A549 (cell line): ENCODE measurements around the gene VSIR. TPM values are rescaled to one million over a fixed set of nuclear protein-coding genes. Genes with fewer than 3 reads are reported as not detected.

Experiments
- ATAC-seq, 2 experiments: fragments of 200-7000 bp in 1 of 2; fragments of >200 bp in 1 of 2; cut with Nextera tagmentation in 1 of 2; cut with Tn5 transposase in 1 of 2; 3 replicates each; pipeline versions ENCODE4 v1.8.0 to v1.9.1; 2018 to 2020; ENCODE audit warnings: mild to moderate bottlenecking in 1 of 2, moderate library complexity in 1 of 2
- CTCF ChIA-PET: fragments of 300-600 bp; sonication (Branson Sonifier 250); formaldehyde crosslinking; extraction: SDS; loops from one replicate; lab custom pipeline; 2021; ENCODE audit warnings: antibody characterized with exemption, inconsistent platforms; lab: Yijun Ruan, JAX
- POLR2A ChIA-PET: fragments of 350-600 bp; formaldehyde crosslinking; extraction: SDS; loops from one replicate; lab custom pipeline; 2021; ENCODE audit warnings: antibody characterized with exemption, inconsistent platforms; lab: Yijun Ruan, JAX
- DNase-seq, 2 experiments: peaks; one replicate each; pipeline versions ENCODE4 v3.0.0 to v3.0.0-alpha.2; 2011 to 2016; ENCODE audit warnings: low read depth in 1 of 2, low spot score in 1 of 2
- FAIRE-seq: peaks from 2 replicates; lab custom pipeline; 2011; peaks lifted over from hg19 to GRCh38; lab: Jason Lieb, UNC
- H3K27ac ChIP-seq, 2 experiments: fragments of >200 bp; sonication (Bioruptor Twin); formaldehyde crosslinking; 3 replicates each; pipeline ENCODE4 v1.5.1; 2016 to 2017
- H3K4me1 ChIP-seq: fragments of >200 bp; sonication (Bioruptor Twin); formaldehyde crosslinking; 3 replicates; pipeline ENCODE4 v1.6.1; 2016
- H3K4me2 ChIP-seq: fragments of >200 bp; sonication (Bioruptor Twin); formaldehyde crosslinking; 3 replicates; pipeline ENCODE4 v1.6.1; 2016
- H3K4me3 ChIP-seq: fragments of >200 bp; sonication (Bioruptor Twin); formaldehyde crosslinking; 3 replicates; pipeline ENCODE4 v1.5.1; 2016
- H3K9me3 ChIP-seq: fragments of >200 bp; sonication (Bioruptor Twin); formaldehyde crosslinking; 3 replicates; pipeline ENCODE4 v1.6.1; 2016
- BHLHE40 ChIP-seq: IDR thresholded peaks from 2 replicates; pipeline ENCODE4 v1.6.1; 2012; ENCODE audit warnings: low read depth, low read length, inconsistent platforms
- CEBPB ChIP-seq, 2 experiments: fragments of >200 bp in 1 of 2; sonication (Bioruptor Twin) in 1 of 2; formaldehyde crosslinking in 1 of 2; IDR thresholded peaks; 2 replicates each; pipeline ENCODE4 v1.6.1; 2012 to 2016
- EHF ChIP-seq: fragments of 250-450 bp; sonication (Bioruptor Pico); IDR thresholded peaks from 2 replicates; pipeline ENCODE4 v1.5.0; 2020; ENCODE audit warnings: mild to moderate bottlenecking
- EHMT2 ChIP-seq: fragments of 200-600 bp; sonication (generic); IDR thresholded peaks from 2 replicates; pipeline ENCODE4 v1.6.1; 2016; ENCODE audit warnings: antibody characterized with exemption, low read depth, mild to moderate bottlenecking, moderate library complexity
- EP300 ChIP-seq, 2 experiments: fragments of >200 bp; sonication (Bioruptor Twin); formaldehyde crosslinking; IDR thresholded peaks; 2 replicates in 1 of 2; 3 replicates in 1 of 2; pipeline ENCODE4 v1.6.1; 2016 to 2017
- HDAC2 ChIP-seq: fragments of 200-600 bp; sonication (generic); IDR thresholded peaks from 2 replicates; pipeline ENCODE4 v1.6.1; 2016
- HEYL ChIP-seq: fragments of 250-450 bp; sonication (Bioruptor Pico); IDR thresholded peaks from 2 replicates; pipeline ENCODE4 v1.8.0; 2021; ENCODE audit warnings: mild to moderate bottlenecking, moderate library complexity
- HOXA7 ChIP-seq: fragments of 250-450 bp; sonication (Bioruptor Pico); IDR thresholded peaks from 2 replicates; pipeline ENCODE4 v1.5.0; 2020; ENCODE audit warnings: mild to moderate bottlenecking, moderate library complexity
- HOXB5 ChIP-seq: fragments of 250-450 bp; sonication (Bioruptor Pico); IDR thresholded peaks from 2 replicates; pipeline ENCODE4 v1.5.0; 2020; ENCODE audit warnings: mild to moderate bottlenecking, moderate library complexity
- KDM1A ChIP-seq: fragments of 200-600 bp; sonication (generic); IDR thresholded peaks from 2 replicates; pipeline ENCODE4 v1.6.1; 2016; ENCODE audit warnings: low read depth, mild to moderate bottlenecking
- MAZ ChIP-seq: fragments of 150-350 bp; IDR thresholded peaks from 2 replicates; pipeline ENCODE4 v1.6.1; 2014; ENCODE audit warnings: antibody characterized with exemption, low read depth, low read length, borderline replicate concordance
- NFE2L2 ChIP-seq: fragments of 150-350 bp; conservative IDR thresholded peaks from 2 replicates; pipeline ENCODE4 v1.6.1; 2014; ENCODE audit warnings: low read length
- RAD21 ChIP-seq, 2 experiments: fragments of >200 bp in 1 of 2; sonication (Bioruptor Twin) in 1 of 2; formaldehyde crosslinking in 1 of 2; IDR thresholded peaks in 1 of 2; conservative IDR thresholded peaks in 1 of 2; 2 replicates in 1 of 2; 3 replicates in 1 of 2; pipeline ENCODE4 v1.6.1; 2012 to 2018; ENCODE audit warnings: inconsistent platforms in 1 of 2
- RARB ChIP-seq: fragments of 250-450 bp; sonication (Bioruptor Pico); IDR thresholded peaks from 2 replicates; pipeline ENCODE4 v1.8.0; 2021; ENCODE audit warnings: mild to moderate bottlenecking, moderate library complexity
- RFX5 ChIP-seq: fragments of 450-650 bp; IDR thresholded peaks from 2 replicates; pipeline ENCODE4 v1.7.1; 2014; ENCODE audit warnings: antibody characterized with exemption, mild to moderate bottlenecking, moderate library complexity
- RNF2 ChIP-seq: fragments of 200-600 bp; sonication (generic); IDR thresholded peaks from 2 replicates; pipeline ENCODE4 v1.6.1; 2016; ENCODE audit warnings: low read depth, mild to moderate bottlenecking, antibody characterized with exemption, moderate library complexity, borderline replicate concordance
- SMC3 ChIP-seq: fragments of >200 bp; sonication (Bioruptor Twin); formaldehyde crosslinking; IDR thresholded peaks from 3 replicates; pipeline ENCODE4 v1.6.1; 2018; ENCODE audit warnings: inconsistent platforms
- TFCP2L1 ChIP-seq: fragments of 250-450 bp; sonication (Bioruptor Pico); IDR thresholded peaks from 2 replicates; pipeline ENCODE4 v1.5.0; 2021; ENCODE audit warnings: mild to moderate bottlenecking
- ZFP36 ChIP-seq: fragments of 450-650 bp; IDR thresholded peaks from 2 replicates; pipeline ENCODE4 v1.6.1; 2014; ENCODE audit warnings: borderline replicate concordance; ENCODE audit not compliant: partially characterized antibody
- WGBS: methylation state at CpG from one replicate; pipeline ENCODE4 v1.1.6; 2017; ENCODE audit errors: missing lambda C conversion rate; 5-methylcytosine and 5-hydroxymethylcytosine counted together
- polyA plus RNA-seq, 4 experiments: library from polyadenylated mRNA; depleted of rRNA in 3 of 4; stranded (reverse); fragments of >200 nt; fragmentation: RNase III in 1 of 4; extraction: RNeasy Plus Mini Kit Qiagen cat#74134 plus additional on column Dnase treatment in 1 of 4; gene quantifications; 2 replicates in 3 of 4; 3 replicates in 1 of 4; pipeline ENCODE4 v1.2.3, GENCODE V29; 2011 to 2017
- TF ChIP-seq, protein P1 (sequence below): fragments of 450-650 bp; IDR thresholded peaks from 2 replicates; pipeline ENCODE4 v1.6.1; 2014; ENCODE audit warnings: antibody characterized with exemption
- TF ChIP-seq, protein P2 (sequence below): IDR thresholded peaks from 2 replicates; pipeline ENCODE4 v1.6.1; 2012
- TF ChIP-seq, protein P3 (sequence below): fragments of >200 bp; sonication (Bioruptor Twin); formaldehyde crosslinking; IDR thresholded peaks from 3 replicates; pipeline ENCODE4 v1.5.1; 2016
- TF ChIP-seq, protein P4 (sequence below): fragments of 150-350 bp; IDR thresholded peaks from 2 replicates; pipeline ENCODE4 v1.6.1; 2014; ENCODE audit warnings: low read depth, mild to moderate bottlenecking, low read length

Gene VSIR
- polyA plus RNA-seq, 2 of the 4 experiments (the other 2 are of a cell fraction) = 15.5 to 18.5 TPM

DNA sequence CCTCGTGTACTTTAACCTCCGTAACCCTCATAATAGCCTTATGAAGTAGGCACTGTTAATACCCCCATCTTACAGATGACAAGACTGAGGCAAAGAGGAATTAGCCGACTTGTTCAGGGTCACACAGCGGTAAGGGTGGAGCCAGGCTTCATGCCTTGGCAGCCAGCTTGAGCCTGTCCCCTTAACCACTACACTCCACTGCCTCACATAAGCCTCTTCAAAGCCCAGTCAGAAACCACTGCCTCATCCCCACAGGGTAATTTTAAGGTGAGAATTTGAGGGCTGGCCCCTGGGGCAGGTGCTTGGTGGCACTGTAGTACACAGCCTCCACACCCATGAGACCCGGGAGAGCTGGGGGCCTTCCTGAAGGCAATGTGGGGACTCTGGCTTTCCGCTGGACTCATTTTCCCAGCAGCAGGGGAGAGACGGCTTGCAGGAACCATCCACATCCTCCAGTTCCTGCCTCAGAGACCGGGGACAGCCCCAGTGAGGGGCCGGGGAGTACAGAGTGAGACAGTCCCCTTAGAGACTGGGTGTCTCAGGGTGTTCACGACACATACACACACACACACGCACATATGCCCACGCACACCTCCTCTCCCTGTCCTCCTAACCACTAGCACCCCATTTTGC lies 46.1 kb downstream of the VSIR start:
- peak overlapping the region; percentile 38 to 79; a peak in 4 of 6 replicates for H3K27ac ChIP-seq
- CTCF ChIA-PET = interaction anchor here (0.6 to 6.1 kb wide), 8 partner anchors 10 to 400 kb away, joined by 3 to 31 read pairs (median 5); partner anchors contain the start of gene VSIR
- 90% methylated on average over 9 of the region's 12 CpGs for WGBS
- DNase-seq (no peak), FAIRE-seq (no peak), ATAC-seq (no peak)
- H3K4me2 ChIP-seq = peak overlapping the region; percentile 71; the same call in 2 of the 3 replicates
- no peak overlapping the region for H3K4me3 ChIP-seq
- peaks cover 33% of the 10 kb centered on the region for H3K4me1 ChIP-seq
- TF ChIP-seq HOXB5 (no peak), HOXA7 (CRISPR knock-in tag) (no peak), ZFP36 (no peak), NFE2L2 (no peak), EP300 (IDR thresholded peaks at IDR 0.05) (no peak), HEYL (CRISPR knock-in tag) (no peak), EHMT2 (no peak), CEBPB (IDR thresholded peaks at IDR 0.05) (no peak)
- TF ChIP-seq, all 56 proteins: peak for 0
- H3K9me3 ChIP-seq = no peaks in the 10 kb centered on the region
- POLR2A ChIA-PET = interaction anchor here (1.3 to 3.0 kb wide), 2 partner anchors 40 to 47 kb away, joined by 10 read pairs; partner anchors contain the start of gene VSIR

DNA sequence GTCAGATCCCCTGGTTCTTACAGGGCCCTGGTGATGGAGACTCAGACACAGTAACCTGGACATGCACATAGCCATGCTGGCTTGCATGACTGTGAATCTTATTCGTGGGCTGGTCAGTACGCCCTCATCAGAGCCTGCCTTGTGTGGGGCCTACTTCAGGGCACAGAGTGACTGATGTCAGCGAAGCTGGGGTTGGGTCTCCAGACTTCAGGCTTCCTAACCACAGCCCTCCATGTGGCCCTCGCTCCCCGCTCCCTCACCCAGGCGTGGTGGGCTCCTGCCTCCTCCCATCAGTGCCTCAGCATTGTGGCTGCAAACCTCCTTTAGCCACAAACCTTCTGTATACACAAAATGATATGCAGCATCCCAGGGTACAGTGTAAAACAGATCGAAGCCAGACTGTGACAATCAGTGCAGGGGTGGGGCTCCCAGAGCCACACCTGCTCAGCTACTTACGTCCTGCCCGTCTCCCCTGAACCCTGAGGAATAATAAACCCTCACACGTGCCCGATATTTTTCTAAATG lies 46.7 kb downstream of the VSIR start:
- WGBS = 90% methylated on average over 10 of the region's 11 CpGs
- no peak overlapping the region for H3K4me2 ChIP-seq
- peak overlapping the region in 1 of 2 experiments; percentile 79; a peak in 4 of 6 replicates for H3K27ac ChIP-seq
- no peak for FAIRE-seq
- no peaks in the 10 kb centered on the region for H3K9me3 ChIP-seq
- H3K4me3 ChIP-seq = no peak overlapping the region
- H3K4me1 ChIP-seq = peaks cover 33% of the 10 kb centered on the region
- TF ChIP-seq, protein P1, sequence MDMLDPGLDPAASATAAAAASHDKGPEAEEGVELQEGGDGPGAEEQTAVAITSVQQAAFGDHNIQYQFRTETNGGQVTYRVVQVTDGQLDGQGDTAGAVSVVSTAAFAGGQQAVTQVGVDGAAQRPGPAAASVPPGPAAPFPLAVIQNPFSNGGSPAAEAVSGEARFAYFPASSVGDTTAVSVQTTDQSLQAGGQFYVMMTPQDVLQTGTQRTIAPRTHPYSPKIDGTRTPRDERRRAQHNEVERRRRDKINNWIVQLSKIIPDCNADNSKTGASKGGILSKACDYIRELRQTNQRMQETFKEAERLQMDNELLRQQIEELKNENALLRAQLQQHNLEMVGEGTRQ = no peak
- TF ChIP-seq KDM1A = no peak
- no peak for TF ChIP-seq MAZ
- TF ChIP-seq RNF2 = no peak
- TF ChIP-seq BHLHE40 = no peak
- TF ChIP-seq TFCP2L1 = no peak
- TF ChIP-seq EHF (CRISPR knock-in tag) = no peak
- no peak for TF ChIP-seq RARB (CRISPR knock-in tag)
- no peak for TF ChIP-seq HDAC2
- TF ChIP-seq EP300 (IDR thresholded peaks at IDR 0.05) = no peak
- TF ChIP-seq, all 56 proteins: peak for 0
- DNase-seq = no peak
- POLR2A ChIA-PET = no interaction called here
- no peak; a peak in 1 of 6 replicates for ATAC-seq
- CTCF ChIA-PET = interaction anchor here (0.6 to 6.1 kb wide), 15 partner anchors 8 to 401 kb away, joined by 3 to 31 read pairs (median 5); partner anchors contain the start of gene VSIR

DNA sequence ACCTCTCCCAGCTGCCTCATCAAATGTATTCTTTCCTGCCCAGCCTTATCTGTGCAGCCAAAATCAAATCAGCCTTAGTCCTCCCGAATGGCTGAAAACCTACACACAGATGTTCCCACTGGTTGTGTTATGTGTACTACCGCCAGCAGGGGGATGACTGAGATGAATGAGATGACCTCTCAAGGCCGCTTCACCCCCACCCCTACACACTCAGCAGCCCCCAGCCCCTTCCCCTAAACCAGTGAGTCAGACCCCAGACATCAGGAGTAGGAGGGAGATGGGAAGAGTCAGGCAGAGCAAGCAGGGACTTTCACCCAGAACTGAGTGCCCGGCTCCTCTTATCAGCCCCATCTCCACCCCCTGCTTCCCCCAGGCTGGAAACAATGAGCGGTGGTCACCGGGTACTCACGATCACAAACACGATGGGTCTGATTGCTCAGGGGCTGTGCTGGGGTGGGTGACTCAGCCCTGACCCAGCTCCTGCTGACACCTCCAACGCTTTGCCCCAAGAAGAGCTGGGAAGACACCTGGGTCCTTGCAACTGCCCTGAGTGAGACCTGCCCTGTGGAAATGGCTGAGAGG lies 47.2 kb downstream of the VSIR start:
- peak; percentile 58 to 74; a peak in 5 of 6 replicates for ATAC-seq
- no peaks in the 10 kb centered on the region for H3K9me3 ChIP-seq
- POLR2A ChIA-PET = no interaction called here
- peak; percentile 55 to 67 for DNase-seq
- no peak overlapping the region for H3K4me3 ChIP-seq
- peaks cover 33% of the 10 kb centered on the region for H3K4me1 ChIP-seq
- TF ChIP-seq RAD21 (conservative IDR thresholded peaks at IDR 0.05 in 1 of 2, IDR thresholded peaks at IDR 0.05 in 1 of 2) (peak; percentile 34 to 44; a peak in 3 of 5 replicates), SMC3 (peak; percentile 53; the same call in 2 of the 3 replicates), RFX5 (no peak)
- TF ChIP-seq, protein P2, sequence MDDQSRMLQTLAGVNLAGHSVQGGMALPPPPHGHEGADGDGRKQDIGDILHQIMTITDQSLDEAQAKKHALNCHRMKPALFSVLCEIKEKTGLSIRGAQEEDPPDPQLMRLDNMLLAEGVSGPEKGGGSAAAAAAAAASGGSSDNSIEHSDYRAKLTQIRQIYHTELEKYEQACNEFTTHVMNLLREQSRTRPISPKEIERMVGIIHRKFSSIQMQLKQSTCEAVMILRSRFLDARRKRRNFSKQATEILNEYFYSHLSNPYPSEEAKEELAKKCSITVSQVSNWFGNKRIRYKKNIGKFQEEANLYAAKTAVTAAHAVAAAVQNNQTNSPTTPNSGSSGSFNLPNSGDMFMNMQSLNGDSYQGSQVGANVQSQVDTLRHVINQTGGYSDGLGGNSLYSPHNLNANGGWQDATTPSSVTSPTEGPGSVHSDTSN = no peak
- TF ChIP-seq, protein P3, sequence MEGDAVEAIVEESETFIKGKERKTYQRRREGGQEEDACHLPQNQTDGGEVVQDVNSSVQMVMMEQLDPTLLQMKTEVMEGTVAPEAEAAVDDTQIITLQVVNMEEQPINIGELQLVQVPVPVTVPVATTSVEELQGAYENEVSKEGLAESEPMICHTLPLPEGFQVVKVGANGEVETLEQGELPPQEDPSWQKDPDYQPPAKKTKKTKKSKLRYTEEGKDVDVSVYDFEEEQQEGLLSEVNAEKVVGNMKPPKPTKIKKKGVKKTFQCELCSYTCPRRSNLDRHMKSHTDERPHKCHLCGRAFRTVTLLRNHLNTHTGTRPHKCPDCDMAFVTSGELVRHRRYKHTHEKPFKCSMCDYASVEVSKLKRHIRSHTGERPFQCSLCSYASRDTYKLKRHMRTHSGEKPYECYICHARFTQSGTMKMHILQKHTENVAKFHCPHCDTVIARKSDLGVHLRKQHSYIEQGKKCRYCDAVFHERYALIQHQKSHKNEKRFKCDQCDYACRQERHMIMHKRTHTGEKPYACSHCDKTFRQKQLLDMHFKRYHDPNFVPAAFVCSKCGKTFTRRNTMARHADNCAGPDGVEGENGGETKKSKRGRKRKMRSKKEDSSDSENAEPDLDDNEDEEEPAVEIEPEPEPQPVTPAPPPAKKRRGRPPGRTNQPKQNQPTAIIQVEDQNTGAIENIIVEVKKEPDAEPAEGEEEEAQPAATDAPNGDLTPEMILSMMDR = peak; percentile 47
- TF ChIP-seq, protein P4, sequence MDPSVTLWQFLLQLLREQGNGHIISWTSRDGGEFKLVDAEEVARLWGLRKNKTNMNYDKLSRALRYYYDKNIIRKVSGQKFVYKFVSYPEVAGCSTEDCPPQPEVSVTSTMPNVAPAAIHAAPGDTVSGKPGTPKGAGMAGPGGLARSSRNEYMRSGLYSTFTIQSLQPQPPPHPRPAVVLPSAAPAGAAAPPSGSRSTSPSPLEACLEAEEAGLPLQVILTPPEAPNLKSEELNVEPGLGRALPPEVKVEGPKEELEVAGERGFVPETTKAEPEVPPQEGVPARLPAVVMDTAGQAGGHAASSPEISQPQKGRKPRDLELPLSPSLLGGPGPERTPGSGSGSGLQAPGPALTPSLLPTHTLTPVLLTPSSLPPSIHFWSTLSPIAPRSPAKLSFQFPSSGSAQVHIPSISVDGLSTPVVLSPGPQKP = no peak
- no peak for FAIRE-seq
- 0 out of 3 replicates have a peak overlapping the region, but pooled peaks have one; percentile 18 for H3K4me2 ChIP-seq
- WGBS = 41% methylated on average over 9 of the region's 9 CpGs
- peak overlapping the region; percentile 31 to 69; a peak in 4 of 6 replicates for H3K27ac ChIP-seq
- CTCF ChIA-PET = interaction anchor here (0.7 to 6.1 kb wide), 22 partner anchors 9 to 407 kb away, joined by 3 to 31 read pairs (median 5); partner anchors contain the start of genes SLC29A3 and VSIR
